HepG2 (cell line): ENCODE results near the gene USF1. TPM values are rescaled to one million over a fixed set of nuclear protein-coding genes. Genes with fewer than 3 reads are reported as not detected.

Experiments used
- CREM ChIP-seq, 2 experiments: sonication (generic) in 1 of 2; formaldehyde crosslinking in 1 of 2; IDR thresholded peaks; 2 replicates each; pipeline versions ENCODE4 v1.4.0 to v1.6.1; 2016 to 2020; ENCODE audit warnings: antibody characterized with exemption in 1 of 2, mild to moderate bottlenecking in 1 of 2, missing genetic modification reagents in 1 of 2
- GABPB1 ChIP-seq: IDR thresholded peaks from 2 replicates; pipeline ENCODE4 v1.6.1; 2016; ENCODE audit warnings: mild to moderate bottlenecking, missing genetic modification reagents, moderate library complexity, missing compliant biosample characterization
- HDAC1 ChIP-seq: sonication (generic); formaldehyde crosslinking; IDR thresholded peaks from 2 replicates; pipeline ENCODE4 v1.5.1; 2020; ENCODE audit warnings: mild to moderate bottlenecking, missing genetic modification reagents
- ISX ChIP-seq: sonication (generic); formaldehyde crosslinking; conservative IDR thresholded peaks from 2 replicates; pipeline ENCODE4 v1.5.0; 2020; ENCODE audit warnings: missing genetic modification reagents
- NCOA5 ChIP-seq: sonication (generic); formaldehyde crosslinking; IDR thresholded peaks from 2 replicates; pipeline ENCODE4 v1.4.0; 2020; ENCODE audit warnings: missing genetic modification reagents
- REPIN1 ChIP-seq: sonication (generic); formaldehyde crosslinking; IDR thresholded peaks from 2 replicates; pipeline ENCODE4 v1.8.0; 2022; ENCODE audit warnings: missing genetic modification reagents, low read depth, mild to moderate bottlenecking, borderline replicate concordance
- SATB2 ChIP-seq: sonication (generic); formaldehyde crosslinking; IDR thresholded peaks from 2 replicates; pipeline ENCODE4 v1.5.0; 2020; ENCODE audit warnings: missing genetic modification reagents
- TCF12 ChIP-seq, 2 experiments: fragments of 450-650 bp in 1 of 2; sonication (generic) in 1 of 2; formaldehyde crosslinking in 1 of 2; IDR thresholded peaks; 2 replicates each; pipeline versions ENCODE4 v1.6.1 to v1.8.0; 2017 to 2022; ENCODE audit warnings: antibody characterized with exemption in 1 of 2, mild to moderate bottlenecking in 1 of 2, missing genetic modification reagents in 1 of 2, moderate library complexity in 1 of 2
- U2AF1 ChIP-seq: fragments of 200-400 bp; formaldehyde crosslinking; optimal IDR thresholded peaks from 2 replicates; pipeline ENCODE3; 2017; ENCODE audit warnings: mild to moderate bottlenecking, low read depth, low read length
- ZFP1 ChIP-seq: IDR thresholded peaks from 2 replicates; pipeline ENCODE4 v1.6.1; 2016
- ZFP82 ChIP-seq: sonication (generic); formaldehyde crosslinking; IDR thresholded peaks from 2 replicates; pipeline ENCODE4 v1.5.1; 2020; ENCODE audit warnings: mild to moderate bottlenecking, missing genetic modification reagents, borderline replicate concordance
- ZNF563 ChIP-seq: sonication (generic); formaldehyde crosslinking; IDR thresholded peaks from 2 replicates; pipeline ENCODE4 v1.8.0; 2022; ENCODE audit warnings: mild to moderate bottlenecking, moderate library complexity, missing genetic modification reagents
- ZNF569 ChIP-seq: sonication (generic); formaldehyde crosslinking; IDR thresholded peaks from 2 replicates; pipeline ENCODE4 v1.5.0; 2020; ENCODE audit warnings: mild to moderate bottlenecking, missing genetic modification reagents, moderate library complexity, borderline replicate concordance
- polyA plus RNA-seq, 8 experiments: library from polyadenylated mRNA; depleted of rRNA in 3 of 8; stranded (reverse) in 7 of 8; unstranded in 1 of 8; fragments of >200 nt; fragmentation: Illumina TruSeq in 4 of 8; extraction: Trizol in 4 of 8; gene quantifications; 2 replicates each; pipeline versions ENCODE4 v1.2.1 to v1.2.3, GENCODE V29; 2011 to 2016; ENCODE audit warnings: low read depth in 4 of 8, missing spikeins in 1 of 8, mixed read lengths in 1 of 8; ENCODE audit not compliant: insufficient read depth in 1 of 8
- total RNA-seq, 5 experiments: library from RNA; depleted of rRNA; stranded (reverse); fragments of >200 nt; fragmentation: Illumina TruSeq; extraction: Trizol; gene quantifications; 2 replicates each; pipeline ENCODE4 v1.2.3, GENCODE V29; 2016; ENCODE audit warnings: low read depth in 1 of 5
- TF ChIP-seq, protein P1 (sequence below): conservative IDR thresholded peaks from 2 replicates; pipeline ENCODE4 v1.6.1; 2018; ENCODE audit warnings: missing genetic modification reagents
- TF ChIP-seq, protein P2 (sequence below): sonication (generic); formaldehyde crosslinking; IDR thresholded peaks from 2 replicates; pipeline ENCODE4 v1.9.0; 2021; ENCODE audit warnings: missing genetic modification reagents, mild to moderate bottlenecking, borderline replicate concordance
- TF ChIP-seq, protein P3 (sequence below), 2 experiments: IDR thresholded peaks; 2 replicates each; pipeline ENCODE4 v1.6.1; 2011 to 2012; ENCODE audit warnings: low read length in 2 of 2, borderline replicate concordance in 1 of 2, low read depth in 1 of 2, mild to moderate bottlenecking in 1 of 2, moderate library complexity in 1 of 2
- TF ChIP-seq, protein P4 (sequence below): sonication (generic); formaldehyde crosslinking; IDR thresholded peaks from 2 replicates; pipeline ENCODE4 v1.4.0; 2020; ENCODE audit warnings: low read depth, mild to moderate bottlenecking, missing genetic modification reagents
- TF ChIP-seq, protein P5 (sequence below): sonication (generic); formaldehyde crosslinking; IDR thresholded peaks from 2 replicates; pipeline ENCODE4 v1.5.0; 2020; ENCODE audit warnings: missing genetic modification reagents, mild to moderate bottlenecking, borderline replicate concordance

Gene USF1
- total and polyA plus RNA-seq, 2 of the 13 experiments (the other 11 are each of a cell fraction or from before 2014, with no cell fraction given): 26.9 to 39.4 TPM

DNA sequence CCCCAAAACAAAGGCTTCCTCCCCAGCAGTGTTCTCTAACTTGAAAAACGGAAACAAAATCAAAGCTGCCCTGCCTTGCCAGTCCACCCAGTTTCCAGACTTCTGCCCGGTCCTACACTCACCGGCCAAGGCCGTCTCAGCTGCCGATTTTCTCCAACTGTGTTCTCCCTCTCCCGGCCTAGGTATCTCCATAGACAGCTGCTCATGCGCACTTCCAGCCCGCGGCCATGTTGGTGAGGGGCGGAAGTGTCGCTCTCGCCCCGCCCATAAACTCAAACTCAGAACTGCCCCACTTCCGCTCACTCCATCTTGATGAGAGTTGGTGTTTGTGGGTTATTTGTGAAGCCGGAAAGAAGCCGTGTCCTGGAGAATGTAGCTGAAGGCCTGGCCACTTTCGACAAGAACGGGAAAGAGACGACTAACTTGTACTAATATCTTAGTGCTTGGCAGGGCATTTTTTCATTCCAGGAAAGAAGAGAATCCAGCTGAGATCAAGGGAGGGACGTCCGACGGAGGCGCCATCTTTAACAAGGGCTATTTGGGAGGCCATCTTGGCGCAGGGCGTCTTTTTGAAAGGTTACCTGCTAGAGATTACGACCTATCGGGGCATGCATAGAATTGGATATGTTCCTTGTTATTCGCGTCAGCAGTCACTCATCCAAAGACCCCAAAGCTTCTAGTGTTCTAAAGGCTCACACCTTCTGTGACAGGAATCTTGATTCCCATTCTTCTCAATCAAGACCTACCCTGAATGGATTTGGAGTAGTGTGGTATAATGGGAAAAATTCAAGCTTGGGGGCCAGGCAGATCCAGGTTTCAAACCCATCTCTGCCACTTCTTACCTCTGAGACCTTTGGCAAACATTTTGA, at the start of gene USF1 (continued):
- TF ChIP-seq, protein P1, sequence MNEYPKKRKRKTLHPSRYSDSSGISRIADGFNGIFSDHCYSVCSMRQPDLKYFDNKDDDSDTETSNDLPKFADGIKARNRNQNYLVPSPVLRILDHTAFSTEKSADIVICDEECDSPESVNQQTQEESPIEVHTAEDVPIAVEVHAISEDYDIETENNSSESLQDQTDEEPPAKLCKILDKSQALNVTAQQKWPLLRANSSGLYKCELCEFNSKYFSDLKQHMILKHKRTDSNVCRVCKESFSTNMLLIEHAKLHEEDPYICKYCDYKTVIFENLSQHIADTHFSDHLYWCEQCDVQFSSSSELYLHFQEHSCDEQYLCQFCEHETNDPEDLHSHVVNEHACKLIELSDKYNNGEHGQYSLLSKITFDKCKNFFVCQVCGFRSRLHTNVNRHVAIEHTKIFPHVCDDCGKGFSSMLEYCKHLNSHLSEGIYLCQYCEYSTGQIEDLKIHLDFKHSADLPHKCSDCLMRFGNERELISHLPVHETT (CRISPR knock-in tag): no peak
- TF ChIP-seq SATB2 (CRISPR knock-in tag): no peak
- TF ChIP-seq ZFP1 (CRISPR knock-in tag): no peak; the same call in 1 of the 2 replicates
- 0 out of 2 replicates have a peak, but pooled peaks have one; percentile 23 for TF ChIP-seq REPIN1 (CRISPR knock-in tag)
- TF ChIP-seq ISX: no peak
- TF ChIP-seq HDAC1 (CRISPR knock-in tag): no peak; the same call in 1 of the 2 replicates
- TF ChIP-seq, protein P2, sequence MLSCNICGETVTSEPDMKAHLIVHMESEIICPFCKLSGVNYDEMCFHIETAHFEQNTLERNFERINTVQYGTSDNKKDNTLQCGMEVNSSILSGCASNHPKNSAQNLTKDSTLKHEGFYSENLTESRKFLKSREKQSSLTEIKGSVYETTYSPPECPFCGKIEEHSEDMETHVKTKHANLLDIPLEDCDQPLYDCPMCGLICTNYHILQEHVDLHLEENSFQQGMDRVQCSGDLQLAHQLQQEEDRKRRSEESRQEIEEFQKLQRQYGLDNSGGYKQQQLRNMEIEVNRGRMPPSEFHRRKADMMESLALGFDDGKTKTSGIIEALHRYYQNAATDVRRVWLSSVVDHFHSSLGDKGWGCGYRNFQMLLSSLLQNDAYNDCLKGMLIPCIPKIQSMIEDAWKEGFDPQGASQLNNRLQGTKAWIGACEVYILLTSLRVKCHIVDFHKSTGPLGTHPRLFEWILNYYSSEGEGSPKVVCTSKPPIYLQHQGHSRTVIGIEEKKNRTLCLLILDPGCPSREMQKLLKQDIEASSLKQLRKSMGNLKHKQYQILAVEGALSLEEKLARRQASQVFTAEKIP (CRISPR knock-in tag): no peak
- TF ChIP-seq U2AF1: peak; percentile 10
- TF ChIP-seq, protein P3, sequence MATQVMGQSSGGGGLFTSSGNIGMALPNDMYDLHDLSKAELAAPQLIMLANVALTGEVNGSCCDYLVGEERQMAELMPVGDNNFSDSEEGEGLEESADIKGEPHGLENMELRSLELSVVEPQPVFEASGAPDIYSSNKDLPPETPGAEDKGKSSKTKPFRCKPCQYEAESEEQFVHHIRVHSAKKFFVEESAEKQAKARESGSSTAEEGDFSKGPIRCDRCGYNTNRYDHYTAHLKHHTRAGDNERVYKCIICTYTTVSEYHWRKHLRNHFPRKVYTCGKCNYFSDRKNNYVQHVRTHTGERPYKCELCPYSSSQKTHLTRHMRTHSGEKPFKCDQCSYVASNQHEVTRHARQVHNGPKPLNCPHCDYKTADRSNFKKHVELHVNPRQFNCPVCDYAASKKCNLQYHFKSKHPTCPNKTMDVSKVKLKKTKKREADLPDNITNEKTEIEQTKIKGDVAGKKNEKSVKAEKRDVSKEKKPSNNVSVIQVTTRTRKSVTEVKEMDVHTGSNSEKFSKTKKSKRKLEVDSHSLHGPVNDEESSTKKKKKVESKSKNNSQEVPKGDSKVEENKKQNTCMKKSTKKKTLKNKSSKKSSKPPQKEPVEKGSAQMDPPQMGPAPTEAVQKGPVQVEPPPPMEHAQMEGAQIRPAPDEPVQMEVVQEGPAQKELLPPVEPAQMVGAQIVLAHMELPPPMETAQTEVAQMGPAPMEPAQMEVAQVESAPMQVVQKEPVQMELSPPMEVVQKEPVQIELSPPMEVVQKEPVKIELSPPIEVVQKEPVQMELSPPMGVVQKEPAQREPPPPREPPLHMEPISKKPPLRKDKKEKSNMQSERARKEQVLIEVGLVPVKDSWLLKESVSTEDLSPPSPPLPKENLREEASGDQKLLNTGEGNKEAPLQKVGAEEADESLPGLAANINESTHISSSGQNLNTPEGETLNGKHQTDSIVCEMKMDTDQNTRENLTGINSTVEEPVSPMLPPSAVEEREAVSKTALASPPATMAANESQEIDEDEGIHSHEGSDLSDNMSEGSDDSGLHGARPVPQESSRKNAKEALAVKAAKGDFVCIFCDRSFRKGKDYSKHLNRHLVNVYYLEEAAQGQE (IDR thresholded peaks at IDR 0.05; ENCODE audit: borderline replicate concordance in 1 of 2, low read depth in 1 of 2, low read length in 2 of 2): peak in 1 of 2 experiments; percentile 25; a peak in 1 of 4 replicates
- no peak for TF ChIP-seq ZNF569
- peak; percentile 91 for TF ChIP-seq CREM (IDR thresholded peaks at IDR 0.05)
- no peak for TF ChIP-seq CREM (CRISPR knock-in tag; IDR thresholded peaks at IDR 0.05)
- TF ChIP-seq, protein P4, sequence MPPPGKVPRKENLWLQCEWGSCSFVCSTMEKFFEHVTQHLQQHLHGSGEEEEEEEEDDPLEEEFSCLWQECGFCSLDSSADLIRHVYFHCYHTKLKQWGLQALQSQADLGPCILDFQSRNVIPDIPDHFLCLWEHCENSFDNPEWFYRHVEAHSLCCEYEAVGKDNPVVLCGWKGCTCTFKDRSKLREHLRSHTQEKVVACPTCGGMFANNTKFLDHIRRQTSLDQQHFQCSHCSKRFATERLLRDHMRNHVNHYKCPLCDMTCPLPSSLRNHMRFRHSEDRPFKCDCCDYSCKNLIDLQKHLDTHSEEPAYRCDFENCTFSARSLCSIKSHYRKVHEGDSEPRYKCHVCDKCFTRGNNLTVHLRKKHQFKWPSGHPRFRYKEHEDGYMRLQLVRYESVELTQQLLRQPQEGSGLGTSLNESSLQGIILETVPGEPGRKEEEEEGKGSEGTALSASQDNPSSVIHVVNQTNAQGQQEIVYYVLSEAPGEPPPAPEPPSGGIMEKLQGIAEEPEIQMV (CRISPR knock-in tag): no peak
- TF ChIP-seq, protein P5, sequence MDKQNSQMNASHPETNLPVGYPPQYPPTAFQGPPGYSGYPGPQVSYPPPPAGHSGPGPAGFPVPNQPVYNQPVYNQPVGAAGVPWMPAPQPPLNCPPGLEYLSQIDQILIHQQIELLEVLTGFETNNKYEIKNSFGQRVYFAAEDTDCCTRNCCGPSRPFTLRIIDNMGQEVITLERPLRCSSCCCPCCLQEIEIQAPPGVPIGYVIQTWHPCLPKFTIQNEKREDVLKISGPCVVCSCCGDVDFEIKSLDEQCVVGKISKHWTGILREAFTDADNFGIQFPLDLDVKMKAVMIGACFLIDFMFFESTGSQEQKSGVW: no peak
- TF ChIP-seq ZNF563 (CRISPR knock-in tag): 0 out of 2 replicates have a peak, but pooled peaks have one; percentile 7
- peak; percentile 97 for TF ChIP-seq GABPB1
- no peak for TF ChIP-seq NCOA5 (CRISPR knock-in tag)
- no peak for TF ChIP-seq TCF12 (IDR thresholded peaks at IDR 0.05)
- TF ChIP-seq TCF12 (CRISPR knock-in tag; IDR thresholded peaks at IDR 0.05): no peak
- peak; percentile 50; the same call in 1 of the 2 replicates for TF ChIP-seq ZFP82 (CRISPR knock-in tag)
